ENCODE measurements around the gene CA4.

- TF ChIP-seq CTCF (IDR thresholded peaks at IDR 0.05; ENCODE audit: poor library complexity, severe bottlenecking) (no peak), TAF1 (IDR thresholded peaks at IDR 0.05; ENCODE audit: low read depth) (no peak)
Observed at GRCh38 chr17:60156746-60157145, 7.0 kb downstream of the CA4 start.
